ENCODE data around the gene ABCA5. TPM values are rescaled to one million over a fixed set of nuclear protein-coding genes. Genes with fewer than 3 reads are reported as not detected.

Gene ABCA5
- total and polyA plus RNA-seq, 10 of the 15 experiments (the other 5 are each of a cell fraction or from before 2014, with no cell fraction given): 11.8 to 31.1 (median 18.1) TPM

GRCh38 chr17:69356625-69357024, 29.7 kb upstream of the ABCA5 start:
- no peak for ATAC-seq
- RAD21 ChIA-PET (ENCODE audit: unreplicated experiment): no interaction called here
- CTCF ChIA-PET: interaction anchor here (0.8 to 4.5 kb wide), 5 partner anchors 17 to 973 kb away, joined by 3 to 18 read pairs (median 3); partner anchors contain the start of gene MAP2K6
- no peak overlapping the region for H3K4me3 ChIP-seq
- no peaks in the 10 kb centered on the region for H4K20me1 ChIP-seq (ENCODE audit: control insufficient read depth, insufficient read depth)
- SMC1A ChIA-PET (ENCODE audit: uncharacterized antibody, unreplicated experiment): no interaction called here
- no peak overlapping the region for H2AFZ ChIP-seq (ENCODE audit: control insufficient read depth, low read depth, low read length)
- no peaks in the 10 kb centered on the region for H3K79me2 ChIP-seq (ENCODE audit: control insufficient read depth, insufficient read depth, low read length)
- POLR2A ChIA-PET: interaction anchor here (0.5 kb wide), 1 partner anchor 11 kb away, joined by 3 read pairs; no protein-coding TSS in a partner anchor
- H3K4me1 ChIP-seq (ENCODE audit: control insufficient read depth, insufficient read depth, low read length): no peaks in the 10 kb centered on the region
- H3K27me3 ChIP-seq (replicated peaks in 1 of 2; ENCODE audit: control insufficient read depth in 2 of 2, insufficient read depth in 2 of 2, low read length in 1 of 2): no peaks in the 10 kb centered on the region
- no peak overlapping the region for H3K9ac ChIP-seq (ENCODE audit: control insufficient read depth, insufficient read depth, low read length)
- H3K27ac ChIP-seq (ENCODE audit: control insufficient read depth, insufficient read depth): no peak overlapping the region
- no peak for TF ChIP-seq ZNF592 (IDR thresholded peaks at IDR 0.05)
- TF ChIP-seq YBX1 (IDR thresholded peaks at IDR 0.05): no peak
- no peak for TF ChIP-seq KAT2A (conservative IDR thresholded peaks at IDR 0.05; ENCODE audit: control insufficient read depth, low read depth, low read length)
- TF ChIP-seq SMAD5 (IDR thresholded peaks at IDR 0.05; ENCODE audit: low read depth): no peak
- TF ChIP-seq SUPT20H (IDR thresholded peaks at IDR 0.05; ENCODE audit: borderline replicate concordance, control insufficient read depth, low read depth, low read length): no peak
- no peak for TF ChIP-seq NR2F1 (conservative IDR thresholded peaks at IDR 0.05)
- TF ChIP-seq, protein P1, sequence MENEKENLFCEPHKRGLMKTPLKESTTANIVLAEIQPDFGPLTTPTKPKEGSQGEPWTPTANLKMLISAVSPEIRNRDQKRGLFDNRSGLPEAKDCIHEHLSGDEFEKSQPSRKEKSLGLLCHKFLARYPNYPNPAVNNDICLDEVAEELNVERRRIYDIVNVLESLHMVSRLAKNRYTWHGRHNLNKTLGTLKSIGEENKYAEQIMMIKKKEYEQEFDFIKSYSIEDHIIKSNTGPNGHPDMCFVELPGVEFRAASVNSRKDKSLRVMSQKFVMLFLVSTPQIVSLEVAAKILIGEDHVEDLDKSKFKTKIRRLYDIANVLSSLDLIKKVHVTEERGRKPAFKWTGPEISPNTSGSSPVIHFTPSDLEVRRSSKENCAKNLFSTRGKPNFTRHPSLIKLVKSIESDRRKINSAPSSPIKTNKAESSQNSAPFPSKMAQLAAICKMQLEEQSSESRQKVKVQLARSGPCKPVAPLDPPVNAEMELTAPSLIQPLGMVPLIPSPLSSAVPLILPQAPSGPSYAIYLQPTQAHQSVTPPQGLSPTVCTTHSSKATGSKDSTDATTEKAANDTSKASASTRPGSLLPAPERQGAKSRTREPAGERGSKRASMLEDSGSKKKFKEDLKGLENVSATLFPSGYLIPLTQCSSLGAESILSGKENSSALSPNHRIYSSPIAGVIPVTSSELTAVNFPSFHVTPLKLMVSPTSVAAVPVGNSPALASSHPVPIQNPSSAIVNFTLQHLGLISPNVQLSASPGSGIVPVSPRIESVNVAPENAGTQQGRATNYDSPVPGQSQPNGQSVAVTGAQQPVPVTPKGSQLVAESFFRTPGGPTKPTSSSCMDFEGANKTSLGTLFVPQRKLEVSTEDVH (IDR thresholded peaks at IDR 0.05; ENCODE audit: low read depth, partially characterized antibody): no peak
- no peak for TF ChIP-seq MEF2A (IDR thresholded peaks at IDR 0.05; ENCODE audit: insufficient read depth, low read depth, low read length)
- DNase-seq (ENCODE audit: low read depth, low spot score): no peak
- in situ Hi-C loops (cut with MboI): no loop called here
- 94% methylated on average over 7 of the region's 7 CpGs for WGBS (ENCODE audit: insufficient coverage, insufficient replicate concordance, low lambda C conversion rate, missing lambda C conversion rate)
- no TSS peak for BruUV-seq (replicated peaks)
- H3K36me3 ChIP-seq (ENCODE audit: control insufficient read depth in 2 of 2, insufficient read depth in 2 of 2, low read length in 1 of 2): no peaks in the 10 kb centered on the region
- H3K9me3 ChIP-seq (replicated peaks; ENCODE audit: control insufficient read depth, insufficient read depth, low read length): no peaks in the 10 kb centered on the region
- FAIRE-seq: no peak
- intact Hi-C loops (cut with micrococcal nuclease; ENCODE audit: unreplicated experiment): no loop called here
- no peak overlapping the region for H3K4me2 ChIP-seq (ENCODE audit: control insufficient read depth, insufficient read depth)

All from GM12878 (cell line).